Measurements from ENCODE around the gene INTS2.
A peak's percentile ranks its signal among the peaks of the same experiment; 100 is the strongest.

The INTS2 gene, protein sequence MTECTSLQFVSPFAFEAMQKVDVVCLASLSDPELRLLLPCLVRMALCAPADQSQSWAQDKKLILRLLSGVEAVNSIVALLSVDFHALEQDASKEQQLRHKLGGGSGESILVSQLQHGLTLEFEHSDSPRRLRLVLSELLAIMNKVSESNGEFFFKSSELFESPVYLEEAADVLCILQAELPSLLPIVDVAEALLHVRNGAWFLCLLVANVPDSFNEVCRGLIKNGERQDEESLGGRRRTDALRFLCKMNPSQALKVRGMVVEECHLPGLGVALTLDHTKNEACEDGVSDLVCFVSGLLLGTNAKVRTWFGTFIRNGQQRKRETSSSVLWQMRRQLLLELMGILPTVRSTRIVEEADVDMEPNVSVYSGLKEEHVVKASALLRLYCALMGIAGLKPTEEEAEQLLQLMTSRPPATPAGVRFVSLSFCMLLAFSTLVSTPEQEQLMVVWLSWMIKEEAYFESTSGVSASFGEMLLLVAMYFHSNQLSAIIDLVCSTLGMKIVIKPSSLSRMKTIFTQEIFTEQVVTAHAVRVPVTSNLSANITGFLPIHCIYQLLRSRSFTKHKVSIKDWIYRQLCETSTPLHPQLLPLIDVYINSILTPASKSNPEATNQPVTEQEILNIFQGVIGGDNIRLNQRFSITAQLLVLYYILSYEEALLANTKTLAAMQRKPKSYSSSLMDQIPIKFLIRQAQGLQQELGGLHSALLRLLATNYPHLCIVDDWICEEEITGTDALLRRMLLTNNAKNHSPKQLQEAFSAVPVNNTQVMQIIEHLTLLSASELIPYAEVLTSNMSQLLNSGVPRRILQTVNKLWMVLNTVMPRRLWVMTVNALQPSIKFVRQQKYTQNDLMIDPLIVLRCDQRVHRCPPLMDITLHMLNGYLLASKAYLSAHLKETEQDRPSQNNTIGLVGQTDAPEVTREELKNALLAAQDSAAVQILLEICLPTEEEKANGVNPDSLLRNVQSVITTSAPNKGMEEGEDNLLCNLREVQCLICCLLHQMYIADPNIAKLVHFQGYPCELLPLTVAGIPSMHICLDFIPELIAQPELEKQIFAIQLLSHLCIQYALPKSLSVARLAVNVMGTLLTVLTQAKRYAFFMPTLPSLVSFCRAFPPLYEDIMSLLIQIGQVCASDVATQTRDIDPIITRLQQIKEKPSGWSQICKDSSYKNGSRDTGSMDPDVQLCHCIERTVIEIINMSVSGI

DNA sequence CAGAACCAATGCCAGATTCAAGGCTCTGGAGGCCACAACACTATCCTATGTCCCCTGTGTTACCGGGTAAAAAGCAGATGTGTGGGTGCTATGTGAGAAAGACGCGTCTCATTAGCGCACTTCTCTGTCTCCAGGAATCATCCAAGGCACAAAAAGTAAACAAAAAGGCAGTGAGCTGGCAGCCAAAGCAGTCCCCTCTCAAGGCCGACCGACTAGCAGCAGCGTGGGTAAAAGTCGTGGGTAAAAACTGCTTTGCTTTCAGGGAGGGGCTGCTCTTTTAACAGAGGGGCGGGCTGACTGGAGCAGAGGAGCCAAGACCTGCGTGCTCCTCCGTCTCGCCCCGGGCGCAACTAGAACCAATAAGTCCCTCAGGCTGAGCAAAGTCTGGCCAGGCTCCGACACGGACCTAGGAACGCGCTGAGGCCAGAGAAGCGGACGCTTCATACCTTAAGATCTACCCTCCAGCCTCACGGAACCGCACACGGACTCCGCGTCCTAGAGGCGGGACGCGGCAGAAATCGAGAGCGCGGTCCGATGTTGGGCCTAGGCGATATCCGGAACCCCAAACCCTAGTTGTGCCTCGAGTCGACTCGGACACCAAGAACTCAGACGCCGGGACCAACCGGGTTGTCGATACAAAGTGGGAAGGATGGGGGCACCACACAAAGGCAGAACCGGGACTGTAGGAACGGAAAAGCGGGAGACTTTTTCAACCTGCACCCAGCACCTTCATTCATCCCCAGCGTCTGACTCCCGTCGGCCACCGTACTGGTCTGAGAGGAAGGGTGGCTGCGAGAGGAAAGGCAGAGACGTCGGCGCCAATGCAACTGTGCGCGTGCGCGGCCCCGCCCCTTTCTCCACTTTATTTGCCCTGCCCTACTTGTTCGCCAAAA, at the start of gene INTS2:
Gene INTS2 (minus strand): TSS at position 775 of the 893 bp plus-strand sequence. CDS start 1,338 bp downstream, outside the sequence.
- peak; percentile 89 to 92 for ATAC-seq (replicated peaks)
- peak within 1 kb of the TSS; percentile 97 for H3K27ac Mint-ChIP-seq
- H3K36me3 Mint-ChIP-seq: peaks cover 0 to 11% of the 10 kb centered on the region in 2 donors

GRCh38 chr17:61974115-61974514, 46.3 kb upstream of the INTS2 start:
- no peak for ATAC-seq (replicated peaks)
- H3K36me3 Mint-ChIP-seq: peaks cover 13 to 34% of the 10 kb centered on the region in 2 donors

More for the DNA sequence above, at the start of gene INTS2:
- peak; percentile 91 for DNase-seq
- Mint-ChIP-seq H3K4me3 (peak within 1 kb of the TSS; percentile 84 to 95), H3K4me1 (peaks cover 8 to 14% of the 10 kb centered on the region in 2 donors), H3K9me3 (peaks cover 0 to 1% of the 10 kb centered on the region in 2 donors), H3K27me3 (peaks cover 0 to 1% of the 10 kb centered on the region in 2 donors)

DNA sequence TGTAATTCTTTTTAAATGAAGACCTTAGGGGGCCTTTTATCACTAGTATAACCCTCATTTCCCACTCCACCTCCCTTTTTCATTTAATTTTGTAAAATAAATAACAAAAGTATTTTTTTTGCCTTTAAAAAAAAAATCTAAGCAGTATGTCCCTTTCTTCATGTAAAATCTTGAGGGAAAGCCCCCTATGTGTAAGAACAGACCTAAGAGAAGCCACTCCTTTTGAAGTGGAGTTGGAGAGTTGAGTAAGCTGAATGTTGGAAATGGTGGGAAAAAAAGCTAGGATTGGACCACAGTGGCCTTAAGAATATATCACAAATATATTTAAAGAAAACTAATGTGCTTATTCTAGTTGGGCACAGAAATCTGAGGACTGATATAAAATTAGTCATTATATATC, 44.5 kb upstream of the INTS2 start:
- Mint-ChIP-seq H3K36me3 (peaks cover 12 to 21% of the 10 kb centered on the region in 2 donors), H3K27ac (no peak overlapping the region), H3K9me3 (no peaks in the 10 kb centered on the region), H3K4me1 (peaks cover 3 to 15% of the 10 kb centered on the region in 2 donors), H3K4me3 (no peak overlapping the region), H3K27me3 (no peaks in the 10 kb centered on the region)
- no peak for DNase-seq
- ATAC-seq (replicated peaks): no peak

More at GRCh38 chr17:61974115-61974514, 46.3 kb upstream of the INTS2 start:
- DNase-seq: no peak
- no peak overlapping the region for H3K27ac Mint-ChIP-seq
- H3K9me3 Mint-ChIP-seq: no peaks in the 10 kb centered on the region
- H3K4me1 Mint-ChIP-seq: peaks cover 3 to 15% of the 10 kb centered on the region in 2 donors
- H3K27me3 Mint-ChIP-seq: no peaks in the 10 kb centered on the region
- no peak overlapping the region for H3K4me3 Mint-ChIP-seq

DNA sequence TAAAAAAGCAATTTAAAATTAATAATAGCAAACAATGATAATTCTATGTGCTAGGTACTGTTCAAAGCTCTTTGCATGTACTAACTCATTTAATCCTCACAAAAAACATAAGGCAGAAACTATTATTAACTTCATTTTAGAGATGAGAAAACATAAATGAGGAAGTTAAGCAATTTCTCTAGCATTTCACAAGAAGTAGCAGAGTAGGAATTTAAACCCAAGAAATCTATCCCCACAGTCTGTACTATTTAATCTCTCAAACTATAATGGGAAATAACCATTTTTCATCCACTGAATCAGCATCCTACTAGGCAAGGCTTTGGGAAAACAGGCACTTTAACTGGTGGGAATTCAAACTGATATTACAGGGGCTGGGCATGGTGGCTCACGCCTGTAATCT, 42.2 kb upstream of the INTS2 start:
- H3K4me1 Mint-ChIP-seq: no peaks in the 10 kb centered on the region
- DNase-seq (no peak), ATAC-seq (replicated peaks) (no peak)
- H3K27me3 Mint-ChIP-seq: no peaks in the 10 kb centered on the region
- H3K4me3 Mint-ChIP-seq: no peak overlapping the region
- H3K27ac Mint-ChIP-seq: no peak overlapping the region
- H3K36me3 Mint-ChIP-seq: peaks cover 8 to 9% of the 10 kb centered on the region in 2 donors
- no peaks in the 10 kb centered on the region for H3K9me3 Mint-ChIP-seq

GRCh38 chr17:61968757-61969156, 41.0 kb upstream of the INTS2 start:
- Mint-ChIP-seq H3K9me3 (no peaks in the 10 kb centered on the region), H3K27ac (no peak overlapping the region), H3K4me1 (no peaks in the 10 kb centered on the region), H3K27me3 (no peaks in the 10 kb centered on the region), H3K4me3 (no peak overlapping the region), H3K36me3 (peaks cover 6 to 8% of the 10 kb centered on the region in 2 donors)
- DNase-seq (no peak), ATAC-seq (replicated peaks) (no peak)

DNA sequence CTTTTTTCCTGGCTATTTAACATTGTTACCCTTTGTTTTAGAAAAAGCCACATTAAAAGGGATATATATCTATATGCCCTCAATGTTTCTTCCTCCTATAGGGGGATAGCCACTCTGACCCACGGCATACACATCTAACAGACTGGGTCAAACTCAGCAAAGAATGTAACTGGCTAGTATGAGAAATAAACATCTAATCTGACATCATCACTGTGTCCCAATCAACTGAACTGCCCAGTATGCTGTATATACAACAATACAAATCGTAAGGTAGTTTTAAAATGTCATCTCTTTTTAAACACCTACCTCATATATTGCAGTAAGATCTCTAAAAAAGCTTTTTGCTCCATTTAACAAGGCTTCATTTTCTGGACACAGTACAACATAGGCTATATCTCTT, 39.9 kb upstream of the INTS2 start:
- no peak overlapping the region for H3K27ac Mint-ChIP-seq
- ATAC-seq (replicated peaks): no peak

GRCh38 chr17:61966191-61966590, 38.4 kb upstream of the INTS2 start:
- Mint-ChIP-seq H3K9me3 (no peaks in the 10 kb centered on the region), H3K4me1 (no peaks in the 10 kb centered on the region), H3K27me3 (no peaks in the 10 kb centered on the region), H3K27ac (no peak overlapping the region), H3K36me3 (peaks cover 9 to 12% of the 10 kb centered on the region in 2 donors), H3K4me3 (no peak overlapping the region)
- ATAC-seq (replicated peaks) (no peak), DNase-seq (no peak)

More for the DNA sequence above, 39.9 kb upstream of the INTS2 start:
- no peaks in the 10 kb centered on the region for H3K27me3 Mint-ChIP-seq
- H3K4me1 Mint-ChIP-seq: no peaks in the 10 kb centered on the region
- DNase-seq: no peak
- no peaks in the 10 kb centered on the region for H3K9me3 Mint-ChIP-seq
- peaks cover 8 to 9% of the 10 kb centered on the region in 2 donors for H3K36me3 Mint-ChIP-seq
- H3K4me3 Mint-ChIP-seq: no peak overlapping the region

DNA sequence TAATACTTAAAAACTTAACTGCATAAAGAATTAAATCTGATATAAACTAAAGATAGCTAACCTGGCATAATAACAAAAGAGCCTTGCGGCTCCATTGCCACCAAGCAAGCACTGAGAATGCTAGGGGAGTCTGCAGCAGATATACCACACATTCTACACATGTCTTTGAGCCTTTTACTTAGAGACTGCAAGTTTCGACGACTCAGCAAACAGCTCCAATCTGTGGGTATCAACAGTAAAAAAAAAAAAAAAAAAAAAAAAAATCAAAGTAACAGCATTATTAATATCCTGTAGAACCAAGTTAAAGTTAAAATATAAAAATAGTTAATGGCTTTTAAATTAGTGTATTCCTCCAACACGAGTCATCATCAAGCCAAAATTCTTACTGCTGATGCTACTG, 27.8 kb upstream of the INTS2 start:
- H3K36me3 Mint-ChIP-seq: peaks cover 15 to 18% of the 10 kb centered on the region in 2 donors
- H3K9me3 Mint-ChIP-seq: no peaks in the 10 kb centered on the region
- ATAC-seq (replicated peaks) (no peak), DNase-seq (no peak)
- H3K27ac Mint-ChIP-seq: no peak overlapping the region
- no peaks in the 10 kb centered on the region for H3K4me1 Mint-ChIP-seq
- no peak overlapping the region for H3K4me3 Mint-ChIP-seq
- H3K27me3 Mint-ChIP-seq: no peaks in the 10 kb centered on the region

DNA sequence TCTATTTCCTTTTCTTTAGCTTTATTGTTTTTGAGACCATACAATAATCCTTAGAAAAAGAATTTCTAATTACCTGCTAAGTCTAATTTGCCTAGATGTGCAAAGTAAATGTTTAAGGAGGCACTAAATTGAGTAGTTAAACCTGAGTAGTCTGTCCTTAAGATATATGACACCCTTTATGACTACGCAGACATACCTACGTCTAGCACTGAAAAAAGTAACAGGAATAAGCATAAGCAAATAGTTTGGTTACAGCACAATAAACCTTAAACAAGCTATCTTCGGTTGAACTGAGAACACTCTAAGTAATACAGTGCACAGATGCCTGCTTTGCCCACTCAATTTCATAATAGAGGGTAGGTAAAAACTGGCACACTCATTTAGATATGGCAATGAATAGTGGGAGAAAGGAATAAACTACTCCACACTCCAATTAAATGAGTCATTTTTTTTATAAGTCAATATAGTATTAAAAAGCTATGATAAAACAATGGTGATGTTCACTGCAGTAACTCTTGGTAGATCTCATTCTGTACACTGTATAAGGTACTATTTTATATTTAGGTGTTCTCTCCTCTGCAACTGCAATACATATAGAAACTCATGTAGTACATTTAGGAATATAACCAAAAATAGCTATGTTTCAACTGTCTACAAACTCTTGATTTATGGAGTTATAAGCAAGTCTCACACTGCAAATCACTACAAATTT, 19.7 kb upstream of the INTS2 start:
- Mint-ChIP-seq H3K4me1 (no peaks in the 10 kb centered on the region), H3K27me3 (no peaks in the 10 kb centered on the region), H3K27ac (no peak overlapping the region)

DNA sequence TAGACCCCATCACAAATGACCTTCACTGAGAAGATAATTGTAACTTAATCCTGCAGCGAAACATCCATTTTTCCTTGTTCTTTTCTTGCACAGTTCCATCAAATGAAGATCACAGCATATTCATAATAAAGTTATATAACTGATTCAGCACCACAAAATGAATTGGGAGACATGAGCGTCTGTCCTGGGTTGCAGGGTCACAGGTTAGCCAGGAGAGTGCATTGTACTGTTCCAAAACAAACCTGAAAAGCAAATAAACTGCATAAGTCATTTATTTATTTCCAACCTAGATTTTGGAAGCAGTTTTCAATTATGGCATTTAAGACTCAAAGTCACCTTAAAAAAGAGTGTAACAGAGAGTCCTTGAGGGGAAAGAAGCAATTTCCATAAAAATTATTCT, 18.6 kb upstream of the INTS2 start:
- no peaks in the 10 kb centered on the region for H3K9me3 Mint-ChIP-seq
- peaks cover 9 to 14% of the 10 kb centered on the region in 2 donors for H3K36me3 Mint-ChIP-seq
- no peaks in the 10 kb centered on the region for H3K4me1 Mint-ChIP-seq
- DNase-seq (no peak), ATAC-seq (replicated peaks) (no peak)
- no peaks in the 10 kb centered on the region for H3K27me3 Mint-ChIP-seq
- no peak overlapping the region for H3K27ac Mint-ChIP-seq
- H3K4me3 Mint-ChIP-seq: no peak overlapping the region

More for the DNA sequence above, 19.7 kb upstream of the INTS2 start:
- H3K9me3 Mint-ChIP-seq: no peaks in the 10 kb centered on the region
- H3K36me3 Mint-ChIP-seq: peaks cover 12% of the 10 kb centered on the region in 2 donors
- H3K4me3 Mint-ChIP-seq: no peak overlapping the region
- ATAC-seq (replicated peaks) (no peak), DNase-seq (no peak)

DNA sequence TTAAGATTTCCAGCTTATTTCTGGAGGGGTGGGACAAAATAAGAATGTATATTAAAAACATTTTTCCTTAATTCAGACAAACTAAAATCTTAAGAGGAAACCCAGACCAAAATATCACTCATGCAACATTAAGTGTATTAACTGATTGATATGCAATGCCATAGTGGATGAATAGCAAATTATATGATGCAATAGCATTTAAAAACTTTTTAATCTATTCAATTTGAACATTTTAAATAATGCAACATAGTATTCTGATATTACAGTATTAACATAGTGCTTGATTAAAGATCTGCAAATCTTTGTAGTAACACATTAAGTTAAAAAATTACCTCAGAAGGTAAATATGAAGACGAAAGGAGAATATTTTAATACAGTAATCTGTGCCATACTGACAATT, 15.3 kb upstream of the INTS2 start:
- Mint-ChIP-seq H3K27ac (no peak overlapping the region), H3K27me3 (no peaks in the 10 kb centered on the region), H3K9me3 (no peaks in the 10 kb centered on the region), H3K36me3 (peaks cover 4 to 19% of the 10 kb centered on the region in 2 donors), H3K4me3 (no peak overlapping the region), H3K4me1 (no peaks in the 10 kb centered on the region)
- ATAC-seq (replicated peaks) (no peak), DNase-seq (no peak)

GRCh38 chr17:61942085-61942484, 14.3 kb upstream of the INTS2 start:
- ATAC-seq (replicated peaks): no peak
- Mint-ChIP-seq H3K9me3 (no peaks in the 10 kb centered on the region), H3K4me1 (no peaks in the 10 kb centered on the region), H3K36me3 (peaks cover 4 to 19% of the 10 kb centered on the region in 2 donors), H3K27ac (no peak overlapping the region), H3K4me3 (no peak overlapping the region), H3K27me3 (no peaks in the 10 kb centered on the region)
- no peak for DNase-seq

GRCh38 chr17:61928101-61928436, 287 bp upstream of the INTS2 start:
- Mint-ChIP-seq H3K9me3 (peaks cover 0 to 1% of the 10 kb centered on the region in 2 donors), H3K4me1 (peaks cover 8 to 14% of the 10 kb centered on the region in 2 donors), H3K4me3 (peak overlapping the region; percentile 84 to 95), H3K27ac (peak overlapping the region; percentile 97), H3K36me3 (peaks cover 0 to 11% of the 10 kb centered on the region in 2 donors), H3K27me3 (peaks cover 0 to 5% of the 10 kb centered on the region in 2 donors)
- ATAC-seq (replicated peaks): no peak
- no peak for DNase-seq

Data from stimulated activated naive B cell treated with anti-CD40 and anti-IgM and Interleukin-4, amounts not matched to agents 10 μg/mL and 1 μg/mL and 100 μg/mL, for 72 hours (primary cell).